CD4-positive, alpha-beta T cell treated with Interleukin-12 subunit alpha and Interleukin-12 subunit beta, for 1 hour (primary cell): ENCODE measurements around the gene UTP11.
"Not testable (repeated sequence)": the region's sequence is repeated elsewhere in the genome, so short reads cannot be mapped to it uniquely, and the experiment has no call there.

Experiments used
- DNase-seq: peaks from one replicate; pipeline ENCODE4 v3.0.0-alpha.2; 2020

The UTP11 gene

GRCh38 chr1:38028105-38028591 lies 15.6 kb downstream of the UTP11 start:
- no peak for DNase-seq

GRCh38 chr1:38028671-38029070 lies 16.1 kb downstream of the UTP11 start:
- DNase-seq, result no peak

GRCh38 chr1:38029081-38029681 lies 16.6 kb downstream of the UTP11 start:
- no peak for DNase-seq

GRCh38 chr1:38029685-38030511 lies 17.4 kb downstream of the UTP11 start:
- peak; percentile 58 for DNase-seq

- DNase-seq, result no peak
These were observed 18.3 kb downstream of the UTP11 start for GRCh38 chr1:38030596-38031512.

- no peak for DNase-seq
These were observed 19.0 kb downstream of the UTP11 start for GRCh38 chr1:38031513-38031866.

GRCh38 chr1:38032992-38033391 lies 20.5 kb downstream of the UTP11 start:
- DNase-seq, result not testable (repeated sequence)

GRCh38 chr1:38034871-38035270 lies 22.3 kb downstream of the UTP11 start:
- no peak for DNase-seq

- no peak for DNase-seq
These were observed 24.8 kb downstream of the UTP11 start for GRCh38 chr1:38037221-38037939.

GRCh38 chr1:38038861-38039260 lies 26.3 kb downstream of the UTP11 start:
- no peak for DNase-seq

GRCh38 chr1:38039331-38040088 lies 27.0 kb downstream of the UTP11 start:
- no peak for DNase-seq

GRCh38 chr1:38041936-38042834 lies 29.7 kb downstream of the UTP11 start:
- no peak for DNase-seq

- no peak for DNase-seq
These were observed 30.7 kb downstream of the UTP11 start for GRCh38 chr1:38043036-38043747.

GRCh38 chr1:38044221-38045215 lies 32.0 kb downstream of the UTP11 start:
- no peak for DNase-seq

GRCh38 chr1:38045401-38046332 lies 33.1 kb downstream of the UTP11 start:
- DNase-seq, result no peak

- DNase-seq, result no peak
These were observed 33.9 kb downstream of the UTP11 start, which contains the start of gene POU3F1 for GRCh38 chr1:38046333-38046883. Gene POU3F1 (minus strand): TSS chr1:38046793. CDS start chr1:38046743, 50 bp downstream.
